IPS-18c (cell line): ENCODE measurements around the gene GOLGA7B.

Experiments used
- H3K4me3 ChIP-seq: 2 replicates; pipeline ENCODE4 v1.7.0; 2013; ENCODE audit warnings: low read depth, mild to moderate bottlenecking, low read length, moderate library complexity; ENCODE audit not compliant: insufficient read depth
- H3K9me3 ChIP-seq: one replicate; pipeline ENCODE4 v1.6.1; 2013; ENCODE audit warnings: mild to moderate bottlenecking, low read length, moderate library complexity; ENCODE audit not compliant: control insufficient read depth, insufficient read depth

The GOLGA7B gene

GRCh38 chr10:97903128-97904017 lies 53.7 kb downstream of the GOLGA7B start:
- Histone ChIP-seq H3K4me3 (no peak overlapping the region), H3K9me3 (peaks cover 2% of the 10 kb centered on the region)

- Histone ChIP-seq H3K4me3 (no peak overlapping the region), H3K9me3 (peaks cover 2% of the 10 kb centered on the region)
Measured at GRCh38 chr10:97904018-97904381, 54.4 kb downstream of the GOLGA7B start.

DNA sequence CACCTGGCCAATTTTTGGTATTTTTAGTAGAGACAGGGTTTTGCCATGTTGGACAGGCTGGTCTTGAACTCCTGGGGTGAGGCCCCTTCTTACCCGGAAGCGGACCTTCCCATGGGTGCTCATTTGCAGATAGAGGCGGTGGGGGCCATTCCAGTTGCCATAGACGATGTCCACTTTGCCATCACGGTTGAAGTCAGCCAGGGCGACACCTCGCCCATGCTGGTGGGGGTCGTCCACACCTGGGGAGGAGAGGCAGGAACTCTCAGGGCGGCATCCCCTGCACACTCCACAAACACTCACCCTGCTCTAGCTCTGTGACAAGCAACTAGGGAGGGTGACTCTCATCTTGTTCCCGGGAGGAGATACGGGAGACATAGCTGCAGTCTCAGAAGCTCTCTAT lies 54.9 kb downstream of the GOLGA7B start:
- no peak overlapping the region for H3K4me3 ChIP-seq
- peaks cover 2% of the 10 kb centered on the region for H3K9me3 ChIP-seq

DNA sequence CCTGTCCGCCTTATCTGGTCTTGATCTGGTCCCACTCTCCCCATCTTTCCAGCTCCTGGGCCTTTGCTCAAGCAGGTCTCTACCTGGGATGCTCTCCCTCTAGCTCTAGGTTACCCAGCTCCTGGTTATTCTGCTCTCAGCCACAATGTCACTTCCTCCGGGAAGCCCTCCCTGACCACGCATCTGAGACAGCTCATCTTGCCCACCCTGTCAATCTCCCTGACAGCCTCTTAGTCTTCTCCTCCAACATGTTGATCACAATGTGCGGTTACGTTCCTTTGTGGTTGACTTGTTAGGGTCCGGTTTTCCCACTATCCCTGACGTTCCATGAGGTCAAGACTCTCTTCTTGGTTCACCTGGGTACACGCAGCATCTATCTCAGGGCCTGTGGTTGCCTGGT lies 55.6 kb downstream of the GOLGA7B start:
- Histone ChIP-seq H3K9me3 (peaks cover 2% of the 10 kb centered on the region), H3K4me3 (no peak overlapping the region)

DNA sequence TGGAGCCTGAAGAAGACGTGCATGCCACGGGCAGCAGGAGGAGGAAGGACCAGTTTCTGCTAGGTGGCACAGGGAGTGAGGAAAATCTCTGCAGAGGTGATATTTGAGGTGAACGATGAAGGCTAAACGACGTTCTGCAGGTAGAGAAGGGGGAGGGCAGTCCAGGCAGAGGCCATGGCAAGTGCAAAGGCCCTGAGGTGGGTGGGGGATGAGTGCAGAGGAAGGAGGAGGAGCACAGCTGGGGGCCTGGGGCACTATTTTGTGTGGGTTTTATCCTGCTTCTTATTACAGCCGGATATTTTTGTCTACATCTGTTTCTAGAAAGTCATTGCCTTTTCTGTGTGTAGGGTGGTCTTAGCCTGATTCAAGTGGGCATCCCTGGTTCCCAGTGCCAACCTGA lies 57.6 kb downstream of the GOLGA7B start:
- H3K9me3 ChIP-seq, result no peaks in the 10 kb centered on the region
- H3K4me3 ChIP-seq, result no peak overlapping the region

- Histone ChIP-seq H3K9me3 (no peaks in the 10 kb centered on the region), H3K4me3 (no peak overlapping the region)
Measured at GRCh38 chr10:97907830-97908229, 58.2 kb downstream of the GOLGA7B start.

GRCh38 chr10:97910661-97911060 lies 61.0 kb downstream of the GOLGA7B start:
- no peak overlapping the region for H3K4me3 ChIP-seq
- H3K9me3 ChIP-seq, result no peaks in the 10 kb centered on the region

DNA sequence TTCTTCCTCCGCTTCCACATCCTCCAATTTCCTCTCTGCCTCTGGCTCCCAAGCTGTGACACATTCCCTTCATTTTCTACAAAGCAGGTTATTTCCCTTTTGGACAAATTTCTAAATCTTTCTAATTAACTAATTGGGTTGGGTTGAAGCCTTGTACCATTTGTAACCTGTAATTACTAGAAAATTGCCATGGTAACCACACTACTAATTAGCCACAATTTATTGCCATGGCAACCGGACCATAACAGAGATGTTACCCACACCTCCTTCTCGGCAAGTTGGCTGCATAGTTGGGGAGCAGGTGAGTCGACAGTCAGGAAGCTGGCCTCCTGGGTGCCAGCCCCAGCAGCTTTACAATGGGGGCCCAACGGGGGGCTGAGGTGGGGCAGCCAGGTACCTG lies 61.6 kb downstream of the GOLGA7B start:
- Histone ChIP-seq H3K9me3 (no peaks in the 10 kb centered on the region), H3K4me3 (no peak overlapping the region)

DNA sequence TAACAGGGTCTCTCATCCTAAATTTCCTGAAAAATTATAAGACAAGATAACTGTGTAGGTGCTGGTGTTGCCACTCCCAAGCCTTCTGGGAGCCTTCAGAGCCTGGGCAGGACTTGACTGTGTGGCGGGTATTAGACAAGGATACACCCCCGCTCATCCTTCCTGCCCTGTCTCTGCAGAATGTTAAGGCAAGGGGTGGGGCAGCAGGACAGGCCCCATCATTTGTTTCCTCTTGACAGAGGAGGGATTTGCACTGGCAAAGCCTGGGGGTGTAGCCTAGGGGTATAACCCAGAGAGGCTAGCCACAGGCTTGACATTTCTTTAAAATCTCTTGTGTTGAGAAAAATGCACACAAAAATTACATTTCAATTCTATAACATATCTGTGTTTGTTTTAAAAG lies 63.5 kb downstream of the GOLGA7B start:
- Histone ChIP-seq H3K9me3 (no peaks in the 10 kb centered on the region), H3K4me3 (no peak overlapping the region)

- H3K4me3 ChIP-seq, result no peak overlapping the region
Measured at GRCh38 chr10:97913614-97914013, 64.0 kb downstream of the GOLGA7B start.

DNA sequence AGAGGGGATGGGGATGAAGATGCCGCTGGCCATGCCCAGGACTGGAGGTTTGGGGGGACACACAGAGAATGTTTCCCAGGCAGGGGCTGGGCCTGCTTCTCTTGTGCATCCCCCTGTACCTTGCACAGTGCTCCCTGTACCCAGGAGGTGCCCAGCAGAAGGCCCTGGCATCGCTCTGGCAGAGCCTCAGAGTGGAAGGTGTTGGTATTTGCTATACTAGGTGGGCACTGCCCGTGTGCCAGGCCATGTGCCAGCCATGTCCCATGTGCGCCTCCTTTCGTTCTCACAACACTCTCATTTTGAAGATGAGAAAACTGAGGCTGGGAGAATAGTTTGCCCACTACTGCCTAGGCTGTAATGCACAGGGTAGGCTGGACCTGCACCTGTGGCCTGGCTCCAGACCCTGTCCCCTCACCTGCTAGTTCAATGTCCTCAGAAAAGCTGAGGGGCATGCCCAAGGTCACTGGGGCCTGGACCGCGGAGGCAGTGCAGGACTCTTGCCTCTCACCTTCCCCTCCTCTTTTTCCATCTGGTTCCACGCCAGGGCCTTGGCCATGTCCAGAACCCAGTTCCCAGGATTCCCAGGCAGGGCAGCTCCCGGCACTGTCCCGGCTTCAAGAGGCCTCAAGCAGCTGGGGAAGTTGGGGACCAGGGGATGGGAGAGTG lies 64.7 kb downstream of the GOLGA7B start:
- Histone ChIP-seq H3K9me3 (no peaks in the 10 kb centered on the region), H3K4me3 (no peak overlapping the region)

More at GRCh38 chr10:97913614-97914013, 64.0 kb downstream of the GOLGA7B start:
- no peaks in the 10 kb centered on the region for H3K9me3 ChIP-seq

DNA sequence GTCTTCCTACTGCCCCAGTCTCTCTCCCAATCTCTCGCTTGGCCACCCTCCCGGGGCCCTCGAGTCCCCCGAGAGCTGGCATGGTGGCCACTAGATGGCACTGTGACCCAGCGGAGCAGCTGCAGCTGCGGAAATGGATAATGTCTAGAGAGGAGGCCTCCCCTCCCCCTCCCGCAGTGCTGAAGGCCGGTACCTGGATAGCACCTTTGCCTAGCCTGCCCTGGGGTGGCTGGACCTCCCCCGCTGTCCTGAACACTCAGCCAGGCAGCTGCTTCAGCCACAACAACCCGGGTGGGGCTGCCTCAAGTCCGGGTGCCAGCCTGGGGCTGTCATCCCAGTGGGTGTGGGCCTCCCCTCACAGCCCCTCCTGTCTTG lies 65.2 kb downstream of the GOLGA7B start:
- Histone ChIP-seq H3K4me3 (no peak overlapping the region), H3K9me3 (no peaks in the 10 kb centered on the region)

- no peak overlapping the region for H3K4me3 ChIP-seq
- H3K9me3 ChIP-seq, result no peaks in the 10 kb centered on the region
Measured at GRCh38 chr10:97915346-97916131, 65.9 kb downstream of the GOLGA7B start.

GRCh38 chr10:97916586-97916985 lies 66.9 kb downstream of the GOLGA7B start:
- H3K4me3 ChIP-seq, result no peak overlapping the region
- no peaks in the 10 kb centered on the region for H3K9me3 ChIP-seq

DNA sequence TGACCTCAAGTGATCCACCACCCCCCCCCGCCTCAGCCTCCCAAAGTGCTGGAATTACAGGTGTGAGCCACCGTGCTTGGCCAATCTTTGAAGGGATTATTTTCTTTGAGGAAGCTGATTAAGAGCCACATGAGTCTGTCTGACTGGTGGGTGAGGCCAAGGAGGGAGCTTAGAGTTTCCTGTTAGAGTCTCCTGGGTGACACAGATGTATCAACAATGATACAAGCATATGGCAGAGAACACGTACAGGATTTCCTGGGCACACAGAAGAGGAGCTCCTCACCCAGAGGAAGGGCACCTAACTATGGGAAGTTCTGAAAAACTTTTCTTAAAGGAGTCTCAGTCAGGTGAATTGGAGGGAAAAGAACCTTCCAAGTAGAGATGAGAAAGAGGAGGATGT lies 69.4 kb downstream of the GOLGA7B start:
- H3K4me3 ChIP-seq, result no peak overlapping the region

GRCh38 chr10:97920865-97921264 lies 71.2 kb downstream of the GOLGA7B start:
- Histone ChIP-seq H3K4me3 (no peak overlapping the region), H3K9me3 (no peaks in the 10 kb centered on the region)

More for the DNA sequence above, 69.4 kb downstream of the GOLGA7B start:
- no peaks in the 10 kb centered on the region for H3K9me3 ChIP-seq
